NCI-H510A (cell line): ENCODE measurements around the gene ACACA.

Source experiments
- DNase-seq: peaks from one replicate; lab custom pipeline; 2025; lab: John Stamatoyannopoulos, UW

Gene ACACA

GRCh38 chr17:37342589-37342988 lies 64.0 kb downstream of the ACACA start:
- DNase-seq: no peak

- DNase-seq: no peak
Measured at GRCh38 chr17:37340804-37341203, 65.8 kb downstream of the ACACA start.

GRCh38 chr17:37339321-37339720 lies 67.3 kb downstream of the ACACA start:
- DNase-seq: no peak

- DNase-seq: no peak
Measured at GRCh38 chr17:37338847-37339246, 67.8 kb downstream of the ACACA start.

GRCh38 chr17:37327341-37328090 lies 79.1 kb downstream of the ACACA start:
- DNase-seq: no peak

GRCh38 chr17:37322826-37323561 lies 83.6 kb downstream of the ACACA start:
- no peak for DNase-seq

GRCh38 chr17:37322106-37322505 lies 84.5 kb downstream of the ACACA start:
- no peak for DNase-seq

GRCh38 chr17:37318931-37319594 lies 87.6 kb downstream of the ACACA start:
- DNase-seq: no peak

GRCh38 chr17:37317867-37318266 lies 88.8 kb downstream of the ACACA start:
- DNase-seq: no peak

GRCh38 chr17:37315601-37316000 lies 91.0 kb downstream of the ACACA start:
- no peak for DNase-seq

GRCh38 chr17:37312137-37312923 lies 94.3 kb downstream of the ACACA start:
- no peak for DNase-seq

- DNase-seq: no peak
Measured at GRCh38 chr17:37310940-37311339, 95.7 kb downstream of the ACACA start.

GRCh38 chr17:37309051-37309450 lies 97.6 kb downstream of the ACACA start:
- no peak for DNase-seq

GRCh38 chr17:37305406-37305905 lies 101.2 kb downstream of the ACACA start:
- no peak for DNase-seq

GRCh38 chr17:37301288-37301687 lies 105.3 kb downstream of the ACACA start:
- peak; percentile 11 for DNase-seq

- peak; percentile 18 for DNase-seq
Measured at GRCh38 chr17:37300683-37301082, 106.0 kb downstream of the ACACA start.

GRCh38 chr17:37299257-37299980 lies 107.2 kb downstream of the ACACA start:
- DNase-seq: no peak

- DNase-seq: no peak
Measured at GRCh38 chr17:37295888-37296287, 110.7 kb downstream of the ACACA start.

GRCh38 chr17:37294888-37295287 lies 111.7 kb downstream of the ACACA start:
- no peak for DNase-seq

GRCh38 chr17:37293770-37294169 lies 112.9 kb downstream of the ACACA start:
- no peak for DNase-seq

GRCh38 chr17:37292429-37293139 lies 114.1 kb downstream of the ACACA start:
- DNase-seq: no peak
